ENCODE data around the gene NUDT22. TPM values are rescaled to one million over a fixed set of nuclear protein-coding genes. Genes with fewer than 3 reads are reported as not detected.
A peak's percentile ranks its signal among the peaks of the same experiment; 100 is the strongest.

The NUDT22 gene
- total RNA-seq, 1 donor from 2014 or later, result 40.8 TPM

DNA sequence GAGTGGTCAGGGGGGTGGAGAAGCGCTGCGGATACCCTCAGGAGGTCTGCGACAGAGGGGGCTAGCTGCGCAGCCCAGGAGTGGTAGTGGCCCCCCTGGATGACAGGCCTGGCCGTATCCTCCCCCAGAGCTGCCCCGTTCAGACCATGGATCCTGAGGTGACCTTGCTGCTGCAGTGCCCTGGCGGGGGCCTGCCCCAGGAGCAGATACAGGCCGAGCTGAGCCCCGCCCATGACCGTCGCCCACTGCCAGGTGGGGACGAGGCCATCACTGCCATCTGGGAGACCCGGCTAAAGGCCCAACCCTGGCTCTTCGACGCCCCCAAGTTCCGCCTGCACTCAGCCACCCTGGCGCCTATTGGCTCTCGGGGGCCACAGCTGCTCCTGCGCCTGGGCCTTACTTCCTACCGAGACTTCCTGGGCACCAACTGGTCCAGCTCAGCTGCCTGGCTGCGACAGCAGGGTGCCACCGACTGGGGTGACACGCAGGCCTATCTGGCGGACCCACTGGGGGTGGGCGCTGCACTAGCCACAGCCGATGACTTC is 505 bp downstream of the NUDT22 start:
- DNase-seq (ENCODE audit: low read depth, low spot score), result no peak
- TF ChIP-seq, protein P1, sequence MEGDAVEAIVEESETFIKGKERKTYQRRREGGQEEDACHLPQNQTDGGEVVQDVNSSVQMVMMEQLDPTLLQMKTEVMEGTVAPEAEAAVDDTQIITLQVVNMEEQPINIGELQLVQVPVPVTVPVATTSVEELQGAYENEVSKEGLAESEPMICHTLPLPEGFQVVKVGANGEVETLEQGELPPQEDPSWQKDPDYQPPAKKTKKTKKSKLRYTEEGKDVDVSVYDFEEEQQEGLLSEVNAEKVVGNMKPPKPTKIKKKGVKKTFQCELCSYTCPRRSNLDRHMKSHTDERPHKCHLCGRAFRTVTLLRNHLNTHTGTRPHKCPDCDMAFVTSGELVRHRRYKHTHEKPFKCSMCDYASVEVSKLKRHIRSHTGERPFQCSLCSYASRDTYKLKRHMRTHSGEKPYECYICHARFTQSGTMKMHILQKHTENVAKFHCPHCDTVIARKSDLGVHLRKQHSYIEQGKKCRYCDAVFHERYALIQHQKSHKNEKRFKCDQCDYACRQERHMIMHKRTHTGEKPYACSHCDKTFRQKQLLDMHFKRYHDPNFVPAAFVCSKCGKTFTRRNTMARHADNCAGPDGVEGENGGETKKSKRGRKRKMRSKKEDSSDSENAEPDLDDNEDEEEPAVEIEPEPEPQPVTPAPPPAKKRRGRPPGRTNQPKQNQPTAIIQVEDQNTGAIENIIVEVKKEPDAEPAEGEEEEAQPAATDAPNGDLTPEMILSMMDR (conservative IDR thresholded peaks at IDR 0.05), result no peak
- no peaks in the 10 kb centered on the region for H3K9me3 Mint-ChIP-seq
- peak overlapping the region; percentile 91 for H3K4me3 Mint-ChIP-seq
- H3K36me3 Mint-ChIP-seq (ENCODE audit: low read depth), result no peaks in the 10 kb centered on the region
- no peak overlapping the region for H3K27ac Mint-ChIP-seq (ENCODE audit: unreplicated experiment)
- H3K27me3 Mint-ChIP-seq (ENCODE audit: low read depth), result no peaks in the 10 kb centered on the region
- peaks cover 33% of the 10 kb centered on the region for H3K4me1 Mint-ChIP-seq

DNA sequence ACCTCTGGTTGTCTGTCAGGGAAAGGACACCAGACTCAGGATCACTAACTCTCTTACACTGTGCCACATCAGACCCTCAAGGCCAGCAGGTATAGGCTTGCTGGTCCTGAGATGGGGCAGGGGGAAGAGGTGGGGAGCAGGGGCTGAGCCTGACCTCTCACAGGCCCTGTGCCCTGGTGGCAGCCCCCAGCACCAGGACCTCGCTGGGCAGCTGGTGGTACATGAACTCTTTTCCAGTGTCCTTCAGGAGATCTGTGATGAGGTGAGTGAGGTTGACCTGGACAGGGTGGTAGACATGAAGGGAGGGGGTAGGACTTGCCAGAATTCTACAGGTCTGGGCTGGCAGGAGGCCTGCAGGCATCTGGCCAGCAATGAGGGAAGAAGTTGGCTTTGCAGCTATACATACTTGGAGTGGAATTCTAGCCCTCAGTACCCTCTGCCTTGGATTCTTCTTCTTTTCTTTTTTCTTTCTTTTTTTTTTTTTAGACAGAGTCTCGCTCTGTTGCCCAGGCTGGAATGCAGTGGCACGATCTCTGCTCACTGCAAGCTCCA is 1.4 kb downstream of the NUDT22 start:
- H3K4me1 Mint-ChIP-seq, result peaks cover 37% of the 10 kb centered on the region
- no peaks in the 10 kb centered on the region for H3K9me3 Mint-ChIP-seq
- no peak overlapping the region for H3K27ac Mint-ChIP-seq (ENCODE audit: unreplicated experiment)
- H3K36me3 Mint-ChIP-seq (ENCODE audit: low read depth), result no peaks in the 10 kb centered on the region
- H3K4me3 Mint-ChIP-seq, result peak overlapping the region; percentile 91
- DNase-seq (ENCODE audit: low read depth, low spot score), result no peak
- no peaks in the 10 kb centered on the region for H3K27me3 Mint-ChIP-seq (ENCODE audit: low read depth)
- TF ChIP-seq, protein P1 (conservative IDR thresholded peaks at IDR 0.05), result no peak

DNA sequence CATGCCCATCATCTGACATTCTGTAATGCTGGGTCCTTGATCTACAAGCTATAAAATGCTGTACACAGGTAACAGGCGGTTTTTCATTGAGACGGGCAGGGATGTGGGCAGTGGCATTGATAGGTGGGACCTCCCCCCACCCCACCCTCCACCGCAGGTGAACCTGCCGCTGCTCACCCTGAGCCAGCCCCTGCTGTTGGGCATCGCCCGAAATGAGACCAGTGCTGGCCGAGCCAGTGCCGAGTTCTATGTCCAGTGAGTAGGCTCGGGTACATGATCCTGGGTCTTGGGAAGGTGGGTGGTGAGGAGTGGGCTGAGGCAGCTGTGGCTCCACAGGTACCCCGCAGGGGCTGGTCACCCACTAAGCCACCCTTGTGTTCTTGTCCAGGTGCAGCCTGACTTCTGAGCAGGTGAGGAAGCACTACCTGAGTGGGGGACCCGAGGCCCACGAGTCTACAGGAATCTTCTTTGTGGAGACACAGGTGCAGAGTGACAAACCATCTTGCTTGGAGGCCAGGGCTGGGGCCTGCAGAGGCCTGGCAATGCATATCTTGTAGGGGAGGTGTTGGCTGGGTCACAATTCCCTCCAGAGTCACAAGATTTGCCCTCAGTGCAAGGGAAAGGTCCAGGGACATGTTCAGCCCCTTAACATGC is 3.1 kb downstream of the NUDT22 start:
- TF ChIP-seq, protein P1 (conservative IDR thresholded peaks at IDR 0.05), result no peak
- no peaks in the 10 kb centered on the region for H3K27me3 Mint-ChIP-seq (ENCODE audit: low read depth)
- peaks cover 37% of the 10 kb centered on the region for H3K4me1 Mint-ChIP-seq
- no peaks in the 10 kb centered on the region for H3K36me3 Mint-ChIP-seq (ENCODE audit: low read depth)
- DNase-seq (ENCODE audit: low read depth, low spot score), result no peak
- H3K27ac Mint-ChIP-seq (ENCODE audit: unreplicated experiment), result no peak overlapping the region
- H3K9me3 Mint-ChIP-seq, result no peaks in the 10 kb centered on the region
- peak overlapping the region; percentile 93 for H3K4me3 Mint-ChIP-seq

DNA sequence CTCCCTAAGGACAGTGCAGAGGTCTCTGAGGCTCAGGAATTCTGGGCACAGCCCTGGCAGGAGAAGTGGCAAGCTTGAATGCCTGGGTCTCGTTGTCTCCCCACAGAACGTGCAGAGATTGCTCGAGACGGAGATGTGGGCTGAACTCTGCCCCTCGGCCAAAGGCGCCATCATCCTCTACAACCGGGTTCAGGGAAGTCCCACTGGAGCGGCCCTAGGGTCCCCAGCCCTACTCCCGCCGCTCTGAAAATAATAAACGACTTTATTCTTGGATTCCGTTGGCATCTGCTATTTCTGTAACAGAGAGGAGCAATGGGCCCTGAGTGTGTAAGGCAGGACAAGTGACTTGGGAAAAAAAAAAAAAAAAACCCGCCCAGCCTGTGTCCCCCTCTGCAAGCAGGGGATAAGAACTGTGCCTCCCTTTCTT is 3.7 kb downstream of the NUDT22 start:
- H3K4me1 Mint-ChIP-seq, result peaks cover 37% of the 10 kb centered on the region
- TF ChIP-seq, protein P1 (conservative IDR thresholded peaks at IDR 0.05), result no peak
- no peak for DNase-seq (ENCODE audit: low read depth, low spot score)
- H3K27me3 Mint-ChIP-seq (ENCODE audit: low read depth), result no peaks in the 10 kb centered on the region
- H3K36me3 Mint-ChIP-seq (ENCODE audit: low read depth), result no peaks in the 10 kb centered on the region
- peak overlapping the region; percentile 93 for H3K4me3 Mint-ChIP-seq
- H3K9me3 Mint-ChIP-seq, result no peaks in the 10 kb centered on the region
- H3K27ac Mint-ChIP-seq (ENCODE audit: unreplicated experiment), result no peak overlapping the region

DNA sequence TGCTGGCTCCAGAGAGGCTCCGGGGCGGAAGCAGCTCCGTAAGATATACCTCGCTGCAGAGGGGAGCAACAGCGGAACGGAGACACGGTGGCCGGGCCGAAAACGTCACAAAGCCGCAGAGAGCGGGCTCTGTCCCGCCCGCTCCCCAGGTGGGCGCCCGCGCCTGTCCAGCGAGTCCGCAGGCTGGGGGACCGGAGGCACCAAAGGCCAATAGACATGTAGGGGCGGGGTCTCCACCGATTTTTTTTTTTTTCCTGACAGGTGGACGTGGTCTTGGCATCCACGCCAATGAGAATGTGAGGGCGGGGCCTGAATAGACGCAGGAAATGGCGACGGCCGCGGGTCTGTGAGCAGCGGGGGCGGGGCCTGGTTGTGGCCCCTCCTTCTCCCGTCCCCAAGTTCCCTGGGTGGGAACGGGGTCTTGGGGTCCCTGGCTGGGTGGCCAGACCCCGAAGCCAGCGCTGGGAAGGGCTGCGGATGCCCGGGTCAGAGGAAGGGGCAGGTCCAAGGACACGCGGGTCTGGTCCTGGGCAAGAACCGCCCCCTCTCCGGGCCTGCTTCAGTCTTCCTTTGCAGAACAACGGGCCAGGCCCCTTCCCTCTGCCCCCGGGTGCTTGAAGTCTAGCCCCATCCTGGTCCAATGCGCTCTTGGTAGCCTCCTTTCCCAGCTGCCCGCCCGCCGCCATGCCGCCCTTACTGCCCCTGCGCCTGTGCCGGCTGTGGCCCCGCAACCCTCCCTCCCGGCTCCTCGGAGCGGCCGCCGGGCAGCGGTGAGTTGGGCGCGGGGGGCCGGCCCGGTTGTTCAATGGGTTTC is 4.3 kb downstream of the NUDT22 start, which contains the start of gene DNAJC4:
TSS of gene DNAJC4 (plus strand) at position 378 of the 814 bp plus-strand sequence. CDS start at position 685, 307 bp downstream.
- Mint-ChIP-seq H3K4me1 (peaks cover 36% of the 10 kb centered on the region), H3K4me3 (peak within 1 kb of the TSS; percentile 93), H3K36me3 (ENCODE audit: low read depth) (no peaks in the 10 kb centered on the region), H3K27me3 (ENCODE audit: low read depth) (no peaks in the 10 kb centered on the region), H3K27ac (ENCODE audit: unreplicated experiment) (peak within 1 kb of the TSS; percentile 57), H3K9me3 (no peaks in the 10 kb centered on the region)
- DNase-seq (ENCODE audit: low read depth, low spot score), result peak; percentile 84
- TF ChIP-seq, protein P1 (conservative IDR thresholded peaks at IDR 0.05), result no peak

All from neural crest cell (in vitro differentiated cells).